WTC11 (cell line): ENCODE measurements around the gene ATP2B1.

Experiments used
- CTCF ChIP-seq: fragments of 200-600 bp; IDR thresholded peaks from 2 replicates; pipeline ENCODE4 v1.8.0; 2022; ENCODE audit warnings: antibody characterized with exemption
- ETV6 ChIP-seq: sonication (generic); formaldehyde crosslinking; IDR thresholded peaks from 2 replicates; pipeline ENCODE4 v1.8.1; 2022; ENCODE audit warnings: mild to moderate bottlenecking, missing genetic modification reagents
- FOXP1 ChIP-seq: sonication (generic); formaldehyde crosslinking; IDR thresholded peaks from 2 replicates; pipeline ENCODE4 v1.8.0; 2022; ENCODE audit warnings: missing genetic modification reagents, mild to moderate bottlenecking, moderate library complexity, borderline replicate concordance
- FOXP4 ChIP-seq: sonication (generic); formaldehyde crosslinking; IDR thresholded peaks from 2 replicates; pipeline ENCODE4 v1.8.0; 2022; ENCODE audit warnings: mild to moderate bottlenecking, missing genetic modification reagents
- JAZF1 ChIP-seq: fragments of 250-450 bp; sonication (Bioruptor Pico); IDR thresholded peaks from 2 replicates; pipeline ENCODE4 v1.9.0; 2021; ENCODE audit warnings: moderate library complexity, mild to moderate bottlenecking, inconsistent platforms
- JUN ChIP-seq: sonication (generic); formaldehyde crosslinking; IDR thresholded peaks from 2 replicates; pipeline ENCODE4 v1.8.0; 2023; ENCODE audit warnings: mild to moderate bottlenecking, missing genetic modification reagents
- MAX ChIP-seq: sonication (generic); formaldehyde crosslinking; IDR thresholded peaks from 2 replicates; pipeline ENCODE4 v1.8.0; 2022; ENCODE audit warnings: mild to moderate bottlenecking, missing genetic modification reagents
- NR3C1 ChIP-seq: sonication (generic); formaldehyde crosslinking; conservative IDR thresholded peaks from 2 replicates; pipeline ENCODE4 v1.8.1; 2023; ENCODE audit warnings: low read depth, mild to moderate bottlenecking, missing genetic modification reagents
- TF ChIP-seq, protein P1 (sequence below): sonication (generic); formaldehyde crosslinking; IDR thresholded peaks from 2 replicates; pipeline ENCODE4 v1.8.1; 2022; ENCODE audit warnings: low read depth, missing genetic modification reagents, borderline replicate concordance

GRCh38 chr12:89556976-89557375 lies 151.7 kb downstream of the ATP2B1 start:
- TF ChIP-seq MAX (CRISPR knock-in tag) (no peak), JAZF1 (no peak), FOXP4 (no peak), JUN (no peak), CTCF (no peak), FOXP1 (CRISPR knock-in tag) (no peak), ETV6 (CRISPR knock-in tag) (no peak), NR3C1 (CRISPR knock-in tag) (no peak)
- TF ChIP-seq, protein P1, sequence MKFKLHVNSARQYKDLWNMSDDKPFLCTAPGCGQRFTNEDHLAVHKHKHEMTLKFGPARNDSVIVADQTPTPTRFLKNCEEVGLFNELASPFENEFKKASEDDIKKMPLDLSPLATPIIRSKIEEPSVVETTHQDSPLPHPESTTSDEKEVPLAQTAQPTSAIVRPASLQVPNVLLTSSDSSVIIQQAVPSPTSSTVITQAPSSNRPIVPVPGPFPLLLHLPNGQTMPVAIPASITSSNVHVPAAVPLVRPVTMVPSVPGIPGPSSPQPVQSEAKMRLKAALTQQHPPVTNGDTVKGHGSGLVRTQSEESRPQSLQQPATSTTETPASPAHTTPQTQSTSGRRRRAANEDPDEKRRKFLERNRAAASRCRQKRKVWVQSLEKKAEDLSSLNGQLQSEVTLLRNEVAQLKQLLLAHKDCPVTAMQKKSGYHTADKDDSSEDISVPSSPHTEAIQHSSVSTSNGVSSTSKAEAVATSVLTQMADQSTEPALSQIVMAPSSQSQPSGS (CRISPR knock-in tag), result no peak
